A549 (cell line): ENCODE results near the gene GNB5. TPM values are rescaled to one million over a fixed set of nuclear protein-coding genes. Genes with fewer than 3 reads are reported as not detected.

Experiments used
- ATAC-seq, 2 experiments: fragments of 200-7000 bp in 1 of 2; fragments of >200 bp in 1 of 2; cut with Nextera tagmentation in 1 of 2; cut with Tn5 transposase in 1 of 2; 3 replicates each; pipeline versions ENCODE4 v1.8.0 to v1.9.1; 2018 to 2020; ENCODE audit warnings: mild to moderate bottlenecking in 1 of 2, moderate library complexity in 1 of 2
- CTCF ChIA-PET: fragments of 300-600 bp; sonication (Branson Sonifier 250); formaldehyde crosslinking; extraction: SDS; loops from one replicate; lab custom pipeline; 2021; ENCODE audit warnings: antibody characterized with exemption, inconsistent platforms; lab: Yijun Ruan, JAX
- POLR2A ChIA-PET: fragments of 350-600 bp; formaldehyde crosslinking; extraction: SDS; loops from one replicate; lab custom pipeline; 2021; ENCODE audit warnings: antibody characterized with exemption, inconsistent platforms; lab: Yijun Ruan, JAX
- DNase-seq, 2 experiments: peaks; one replicate each; pipeline versions ENCODE4 v3.0.0 to v3.0.0-alpha.2; 2011 to 2016; ENCODE audit warnings: low read depth in 1 of 2, low spot score in 1 of 2
- FAIRE-seq: peaks from 2 replicates; lab custom pipeline; 2011; peaks lifted over from hg19 to GRCh38; lab: Jason Lieb, UNC
- H3K27ac ChIP-seq, 2 experiments: fragments of >200 bp; sonication (Bioruptor Twin); formaldehyde crosslinking; 3 replicates each; pipeline ENCODE4 v1.5.1; 2016 to 2017
- H3K4me1 ChIP-seq: fragments of >200 bp; sonication (Bioruptor Twin); formaldehyde crosslinking; 3 replicates; pipeline ENCODE4 v1.6.1; 2016
- H3K4me2 ChIP-seq: fragments of >200 bp; sonication (Bioruptor Twin); formaldehyde crosslinking; 3 replicates; pipeline ENCODE4 v1.6.1; 2016
- H3K4me3 ChIP-seq: fragments of >200 bp; sonication (Bioruptor Twin); formaldehyde crosslinking; 3 replicates; pipeline ENCODE4 v1.5.1; 2016
- H3K9me3 ChIP-seq: fragments of >200 bp; sonication (Bioruptor Twin); formaldehyde crosslinking; 3 replicates; pipeline ENCODE4 v1.6.1; 2016
- ATOH8 ChIP-seq: fragments of 250-450 bp; sonication (Bioruptor Pico); IDR thresholded peaks from 2 replicates; pipeline ENCODE4 v1.5.0; 2020; ENCODE audit warnings: low read depth, mild to moderate bottlenecking, moderate library complexity
- BCL3 ChIP-seq: fragments of >200 bp; sonication (Bioruptor Twin); formaldehyde crosslinking; IDR thresholded peaks from 3 replicates; pipeline ENCODE4 v1.6.1; 2016
- BHLHE40 ChIP-seq: IDR thresholded peaks from 2 replicates; pipeline ENCODE4 v1.6.1; 2012; ENCODE audit warnings: low read depth, low read length, inconsistent platforms
- CBX8 ChIP-seq: fragments of 200-600 bp; sonication (generic); IDR thresholded peaks from 2 replicates; pipeline ENCODE4 v1.6.1; 2016
- CEBPB ChIP-seq, 2 experiments: fragments of >200 bp in 1 of 2; sonication (Bioruptor Twin) in 1 of 2; formaldehyde crosslinking in 1 of 2; IDR thresholded peaks; 2 replicates each; pipeline ENCODE4 v1.6.1; 2012 to 2016
- CHD4 ChIP-seq: fragments of 200-600 bp; sonication (generic); IDR thresholded peaks from 2 replicates; pipeline ENCODE4 v1.6.1; 2016; ENCODE audit warnings: antibody characterized with exemption, mild to moderate bottlenecking, borderline replicate concordance
- CTCF ChIP-seq: fragments of >200 bp; sonication (Bioruptor Twin); formaldehyde crosslinking; IDR thresholded peaks from 3 replicates; pipeline ENCODE4 v1.5.1; 2016
- FOSL2 ChIP-seq, 2 experiments: fragments of 450-650 bp in 1 of 2; fragments of >200 bp in 1 of 2; sonication (Bioruptor Twin) in 1 of 2; formaldehyde crosslinking; IDR thresholded peaks; 2 replicates each; pipeline versions ENCODE4 v1.5.0 to v1.6.1; 2016 to 2020; ENCODE audit warnings: mild to moderate bottlenecking in 1 of 2, moderate library complexity in 1 of 2
- FOXS1 ChIP-seq: fragments of 250-450 bp; sonication (Bioruptor Pico); IDR thresholded peaks from 2 replicates; pipeline ENCODE4 v1.5.0; 2020; ENCODE audit warnings: mild to moderate bottlenecking, moderate library complexity
- HDAC2 ChIP-seq: fragments of 200-600 bp; sonication (generic); IDR thresholded peaks from 2 replicates; pipeline ENCODE4 v1.6.1; 2016
- HEYL ChIP-seq: fragments of 250-450 bp; sonication (Bioruptor Pico); IDR thresholded peaks from 2 replicates; pipeline ENCODE4 v1.8.0; 2021; ENCODE audit warnings: mild to moderate bottlenecking, moderate library complexity
- HMGXB4 ChIP-seq: fragments of 250-450 bp; sonication (Bioruptor Pico); IDR thresholded peaks from 2 replicates; pipeline ENCODE4 v1.5.0; 2021; ENCODE audit warnings: mild to moderate bottlenecking, moderate library complexity, borderline replicate concordance
- HOXA7 ChIP-seq: fragments of 250-450 bp; sonication (Bioruptor Pico); IDR thresholded peaks from 2 replicates; pipeline ENCODE4 v1.5.0; 2020; ENCODE audit warnings: mild to moderate bottlenecking, moderate library complexity
- HOXB5 ChIP-seq: fragments of 250-450 bp; sonication (Bioruptor Pico); IDR thresholded peaks from 2 replicates; pipeline ENCODE4 v1.5.0; 2020; ENCODE audit warnings: mild to moderate bottlenecking, moderate library complexity
- JUNB ChIP-seq: fragments of >200 bp; sonication (Bioruptor Twin); formaldehyde crosslinking; IDR thresholded peaks from 2 replicates; pipeline ENCODE4 v1.6.1; 2016
- MAX ChIP-seq: IDR thresholded peaks from 2 replicates; pipeline ENCODE4 v1.6.1; 2012
- MAZ ChIP-seq: fragments of 150-350 bp; IDR thresholded peaks from 2 replicates; pipeline ENCODE4 v1.6.1; 2014; ENCODE audit warnings: antibody characterized with exemption, low read depth, low read length, borderline replicate concordance
- NFE2L2 ChIP-seq: fragments of 150-350 bp; conservative IDR thresholded peaks from 2 replicates; pipeline ENCODE4 v1.6.1; 2014; ENCODE audit warnings: low read length
- NPAS2 ChIP-seq: fragments of 250-450 bp; sonication (Bioruptor Pico); IDR thresholded peaks from 2 replicates; pipeline ENCODE4 v1.8.0; 2022; ENCODE audit warnings: mild to moderate bottlenecking, moderate library complexity, borderline replicate concordance
- NR3C1 ChIP-seq: fragments of >200 bp; sonication (Bioruptor Twin); formaldehyde crosslinking; IDR thresholded peaks from 3 replicates; pipeline ENCODE4 v1.6.1; 2017
- POLR2A ChIP-seq: IDR thresholded peaks from 2 replicates; pipeline ENCODE4 v1.6.1; 2012; ENCODE audit warnings: mild to moderate bottlenecking, low read length
- POLR2AphosphoS2 ChIP-seq: conservative IDR thresholded peaks from 2 replicates; pipeline ENCODE4 v1.6.1; 2012; ENCODE audit warnings: low read length, improper control_type of control experiment, inconsistent platforms
- RCOR1 ChIP-seq: fragments of 150-350 bp; IDR thresholded peaks from 2 replicates; pipeline ENCODE4 v1.6.1; 2014; ENCODE audit warnings: antibody characterized with exemption, low read length, low read depth
- RFX5 ChIP-seq: fragments of 450-650 bp; IDR thresholded peaks from 2 replicates; pipeline ENCODE4 v1.7.1; 2014; ENCODE audit warnings: antibody characterized with exemption, mild to moderate bottlenecking, moderate library complexity
- RNF2 ChIP-seq: fragments of 200-600 bp; sonication (generic); IDR thresholded peaks from 2 replicates; pipeline ENCODE4 v1.6.1; 2016; ENCODE audit warnings: low read depth, mild to moderate bottlenecking, antibody characterized with exemption, moderate library complexity, borderline replicate concordance
- SREBF2 ChIP-seq: fragments of 450-650 bp; IDR thresholded peaks from 2 replicates; pipeline ENCODE4 v1.6.1; 2014; ENCODE audit warnings: mild to moderate bottlenecking, moderate library complexity
- TFCP2L1 ChIP-seq: fragments of 250-450 bp; sonication (Bioruptor Pico); IDR thresholded peaks from 2 replicates; pipeline ENCODE4 v1.5.0; 2021; ENCODE audit warnings: mild to moderate bottlenecking
- USF2 ChIP-seq: fragments of 450-650 bp; IDR thresholded peaks from 2 replicates; pipeline ENCODE4 v1.6.1; 2014; ENCODE audit warnings: antibody characterized with exemption
- WGBS: methylation state at CpG from one replicate; pipeline ENCODE4 v1.1.6; 2017; ENCODE audit errors: missing lambda C conversion rate; 5-methylcytosine and 5-hydroxymethylcytosine counted together
- polyA plus RNA-seq, 4 experiments: library from polyadenylated mRNA; depleted of rRNA in 3 of 4; stranded (reverse); fragments of >200 nt; fragmentation: RNase III in 1 of 4; extraction: RNeasy Plus Mini Kit Qiagen cat#74134 plus additional on column Dnase treatment in 1 of 4; gene quantifications; 2 replicates in 3 of 4; 3 replicates in 1 of 4; pipeline ENCODE4 v1.2.3, GENCODE V29; 2011 to 2017

The GNB5 gene
- polyA plus RNA-seq, 2 of the 4 experiments (the other 2 are of a cell fraction), result 57.2 to 67.5 TPM

GRCh38 chr15:52100807-52101442 is 90.3 kb downstream of the GNB5 start:
- ChIA-PET POLR2A (no interaction called here), CTCF (interaction anchor here (1.3 to 2.0 kb wide), 3 partner anchors 21 to 40 kb away, joined by 3 to 10 read pairs (median 4); no protein-coding TSS in a partner anchor)
- H3K4me2 ChIP-seq, result no peak overlapping the region; the same call in 2 of the 3 replicates
- H3K4me3 ChIP-seq, result no peak overlapping the region
- DNase-seq, result peak in 1 of 2 experiments; percentile 63
- H3K27ac ChIP-seq, result no peak overlapping the region; a peak in 1 of 6 replicates
- 61% methylated on average over 6 of the region's 6 CpGs for WGBS
- no peak for TF ChIP-seq BCL3
- TF ChIP-seq NR3C1, result no peak
- 0 out of 2 replicates have a peak, but pooled peaks have one; percentile 13 for TF ChIP-seq HOXB5 (CRISPR knock-in tag)
- no peak for TF ChIP-seq BHLHE40
- TF ChIP-seq NFE2L2, result no peak
- TF ChIP-seq RNF2, result no peak
- no peak for TF ChIP-seq CEBPB (IDR thresholded peaks at IDR 0.05)
- no peak for TF ChIP-seq HEYL (CRISPR knock-in tag)
- no peak for TF ChIP-seq ATOH8 (CRISPR knock-in tag)
- no peak for TF ChIP-seq POLR2AphosphoS2
- TF ChIP-seq FOSL2 (IDR thresholded peaks at IDR 0.05), result peak; percentile 53; the same call in 1 of the 2 replicates
- TF ChIP-seq FOSL2 (CRISPR knock-in tag; IDR thresholded peaks at IDR 0.05), result peak; percentile 89
- TF ChIP-seq HDAC2, result no peak
- TF ChIP-seq TFCP2L1 (CRISPR knock-in tag), result no peak
- TF ChIP-seq JUNB, result no peak
- no peak for TF ChIP-seq SREBF2
- no peak for TF ChIP-seq RCOR1
- no peak for TF ChIP-seq POLR2A
- no peak; a peak in 1 of 6 replicates for ATAC-seq
- H3K4me1 ChIP-seq, result peaks cover 36% of the 10 kb centered on the region
- no peaks in the 10 kb centered on the region for H3K9me3 ChIP-seq
- no peak for FAIRE-seq

- FAIRE-seq (no peak), DNase-seq (no peak), ATAC-seq (no peak)
- no peak overlapping the region for H3K4me3 ChIP-seq
- no peak overlapping the region for H3K4me2 ChIP-seq
- ChIA-PET CTCF (interaction anchor here (1.3 to 2.0 kb wide), 4 partner anchors 20 to 80 kb away, joined by 3 to 10 read pairs (median 4); no protein-coding TSS in a partner anchor), POLR2A (no interaction called here)
- H3K27ac ChIP-seq, result no peak overlapping the region
- WGBS, result 92% methylated on average over 15 of the region's 15 CpGs
- H3K4me1 ChIP-seq, result peaks cover 46% of the 10 kb centered on the region
- H3K9me3 ChIP-seq, result no peaks in the 10 kb centered on the region
- no peak for TF ChIP-seq CTCF
- no peak for TF ChIP-seq SREBF2
- no peak for TF ChIP-seq RFX5
- TF ChIP-seq MAZ, result no peak
- TF ChIP-seq FOXS1 (CRISPR knock-in tag), result no peak
- no peak for TF ChIP-seq NPAS2 (CRISPR knock-in tag)
- TF ChIP-seq MAX, result no peak
- no peak for TF ChIP-seq HMGXB4 (CRISPR knock-in tag)
- TF ChIP-seq BCL3, result no peak
- TF ChIP-seq USF2, result no peak
- TF ChIP-seq CBX8, result no peak
- TF ChIP-seq HOXA7 (CRISPR knock-in tag), result no peak
- no peak for TF ChIP-seq CHD4
Measured at GRCh38 chr15:52099651-52100272, 91.4 kb downstream of the GNB5 start.
